Osteoblast (primary cell): ENCODE data around the gene DIAPH1. TPM values are rescaled to one million over a fixed set of nuclear protein-coding genes. Genes with fewer than 3 reads are reported as not detected.

Experiments
- DNase-seq: peaks from one replicate; pipeline ENCODE4 v3.0.0; 2011; ENCODE audit warnings: low spot score, mixed read lengths; ENCODE audit not compliant: insufficient read length; ENCODE audit errors: missing footprints
- H2AFZ ChIP-seq: 2 replicates; pipeline ENCODE4 v1.6.0; 2011; ENCODE audit warnings: mild to moderate bottlenecking, low read length
- H3K27ac ChIP-seq: 2 replicates; pipeline ENCODE4 v1.5.1; 2011; ENCODE audit warnings: mild to moderate bottlenecking, low read depth, low read length, moderate library complexity
- H3K27me3 ChIP-seq: 2 replicates; pipeline ENCODE4 v1.6.0; 2012; ENCODE audit warnings: mild to moderate bottlenecking, control low read depth, inconsistent platforms, low read length, moderate library complexity; ENCODE audit not compliant: insufficient read depth
- H3K36me3 ChIP-seq: 2 replicates; pipeline ENCODE4 v1.5.1; 2011; ENCODE audit warnings: mild to moderate bottlenecking, low read length, control low read depth, moderate library complexity; ENCODE audit not compliant: insufficient read depth
- H3K4me1 ChIP-seq: 2 replicates; pipeline ENCODE4 v1.5.1; 2011; ENCODE audit warnings: mild to moderate bottlenecking, low read length, control low read depth, moderate library complexity; ENCODE audit not compliant: insufficient read depth
- H3K4me2 ChIP-seq: 2 replicates; pipeline ENCODE4 v1.6.0; 2011; ENCODE audit warnings: mild to moderate bottlenecking, low read length; ENCODE audit not compliant: insufficient read depth
- H3K4me3 ChIP-seq: fragments of 200-600 bp; sonication (generic); 3 replicates; pipeline ENCODE4 v1.5.1; 2012; ENCODE audit warnings: mild to moderate bottlenecking, low read length, inconsistent platforms; ENCODE audit not compliant: insufficient read depth
- H3K79me2 ChIP-seq: 2 replicates; pipeline ENCODE4 v1.6.0; 2012; ENCODE audit warnings: mild to moderate bottlenecking, low read length, control low read depth, inconsistent platforms; ENCODE audit not compliant: insufficient read depth
- H3K9me3 ChIP-seq: 2 replicates; pipeline ENCODE4 v1.5.1; 2011; ENCODE audit warnings: low read depth, low read length, control low read depth
- H4K20me1 ChIP-seq: 2 replicates; pipeline ENCODE4 v1.6.0; 2012; ENCODE audit warnings: mild to moderate bottlenecking, low read length, control low read depth; ENCODE audit not compliant: insufficient read depth
- CTCF ChIP-seq: IDR thresholded peaks from 2 replicates; pipeline ENCODE4 v1.5.1; 2011; ENCODE audit warnings: mild to moderate bottlenecking, low read depth, low read length, moderate library complexity; ENCODE audit errors: extremely low read depth
- total RNA-seq: library from RNA; depleted of rRNA; stranded (reverse); fragments of >200 nt; gene quantifications from 2 replicates; pipeline ENCODE4 v1.2.3, GENCODE V29; 2012

DIAPH1 gene
- total RNA-seq, 1 donor, result 18.5 TPM

- no peak for TF ChIP-seq CTCF
- Histone ChIP-seq H3K27ac (no peak overlapping the region), H3K27me3 (no peaks in the 10 kb centered on the region), H3K9me3 (no peaks in the 10 kb centered on the region), H3K4me3 (no peak overlapping the region), H2AFZ (no peak overlapping the region), H3K4me2 (no peak overlapping the region), H4K20me1 (peaks cover 55% of the 10 kb centered on the region), H3K36me3 (peaks cover 31% of the 10 kb centered on the region), H3K79me2 (peaks cover 83% of the 10 kb centered on the region), H3K4me1 (peaks cover 26% of the 10 kb centered on the region)
- DNase-seq, result no peak
These were observed 131.7 kb downstream of the DIAPH1 start for GRCh38 chr5:141487131-141487530.

- Histone ChIP-seq H3K4me1 (peaks cover 26% of the 10 kb centered on the region), H4K20me1 (peaks cover 51% of the 10 kb centered on the region), H3K27ac (no peak overlapping the region), H3K4me3 (no peak overlapping the region), H3K9me3 (no peaks in the 10 kb centered on the region), H2AFZ (no peak overlapping the region), H3K4me2 (no peak overlapping the region), H3K79me2 (peaks cover 80% of the 10 kb centered on the region), H3K27me3 (no peaks in the 10 kb centered on the region), H3K36me3 (peaks cover 29% of the 10 kb centered on the region)
- DNase-seq, result peak; percentile 14
- no peak for TF ChIP-seq CTCF
These were observed 132.7 kb downstream of the DIAPH1 start for GRCh38 chr5:141486091-141486490.

GRCh38 chr5:141485321-141486055, 133.3 kb downstream of the DIAPH1 start:
- Histone ChIP-seq H3K79me2 (peaks cover 80% of the 10 kb centered on the region), H3K4me2 (no peak overlapping the region), H3K4me3 (no peak overlapping the region), H2AFZ (no peak overlapping the region), H3K4me1 (peaks cover 26% of the 10 kb centered on the region), H3K9me3 (no peaks in the 10 kb centered on the region), H3K36me3 (peaks cover 23% of the 10 kb centered on the region), H3K27me3 (no peaks in the 10 kb centered on the region), H3K27ac (no peak overlapping the region), H4K20me1 (peaks cover 45% of the 10 kb centered on the region)
- TF ChIP-seq CTCF, result no peak
- no peak for DNase-seq

- DNase-seq, result peak; percentile 43
These were observed 134.0 kb downstream of the DIAPH1 start, which contains the start of gene PCDHGC4 for GRCh38 chr5:141484641-141485311. TSS of gene PCDHGC4 (plus strand) at chr5:141485030. CDS start at chr5:141485174, 144 bp downstream.

More at GRCh38 chr5:141484641-141485311, 134.0 kb downstream of the DIAPH1 start, which contains the start of gene PCDHGC4:
- Histone ChIP-seq H3K27me3 (no peaks in the 10 kb centered on the region), H3K4me1 (peaks cover 23% of the 10 kb centered on the region), H3K36me3 (peaks cover 16% of the 10 kb centered on the region), H4K20me1 (peaks cover 44% of the 10 kb centered on the region), H3K9me3 (no peaks in the 10 kb centered on the region), H3K4me3 (no peak within 1 kb of the TSS), H3K27ac (no peak within 1 kb of the TSS), H3K79me2 (peaks cover 80% of the 10 kb centered on the region), H3K4me2 (peak within 1 kb of the TSS; percentile 21), H2AFZ (no peak within 1 kb of the TSS)
- TF ChIP-seq CTCF, result no peak
